ENCODE data around the gene OTULINL.
A peak's percentile ranks its signal among the peaks of the same experiment; 100 is the strongest.
"Not testable (repeated sequence)": the region's sequence is repeated elsewhere in the genome, so short reads cannot be mapped to it uniquely, and the experiment has no call there.

Gene OTULINL

GRCh38 chr5:14581106-14581890 is at the start of gene OTULINL:
Gene OTULINL (plus strand): TSS chr5:14581792. CDS start chr5:14581895, 103 bp downstream.
- H3K4me1 Mint-ChIP-seq (ENCODE audit: low read depth) = peaks cover 31% of the 10 kb centered on the region

GRCh38 chr5:14532180-14532579 is 49.4 kb upstream of the OTULINL start:
- H3K9me3 Mint-ChIP-seq = no peaks in the 10 kb centered on the region
- H3K27ac Mint-ChIP-seq = no peak overlapping the region
- H3K4me1 Mint-ChIP-seq (ENCODE audit: low read depth) = no peaks in the 10 kb centered on the region

More at GRCh38 chr5:14581106-14581890, at the start of gene OTULINL:
- DNase-seq = peak; percentile 94
- Mint-ChIP-seq H3K36me3 (ENCODE audit: low read depth) (no peaks in the 10 kb centered on the region), H3K9me3 (no peaks in the 10 kb centered on the region), H3K4me3 (peak within 1 kb of the TSS; percentile 81), H3K27me3 (peaks cover 7% of the 10 kb centered on the region), H3K27ac (peak within 1 kb of the TSS; percentile 67)

GRCh38 chr5:14534773-14535172 is 46.8 kb upstream of the OTULINL start:
- H3K4me3 Mint-ChIP-seq = no peak overlapping the region
- H3K4me1 Mint-ChIP-seq (ENCODE audit: low read depth) = no peaks in the 10 kb centered on the region
- H3K9me3 Mint-ChIP-seq = peaks cover 5% of the 10 kb centered on the region
- no peaks in the 10 kb centered on the region for H3K27me3 Mint-ChIP-seq
- H3K27ac Mint-ChIP-seq = no peak overlapping the region
- no peaks in the 10 kb centered on the region for H3K36me3 Mint-ChIP-seq (ENCODE audit: low read depth)
- no peak for DNase-seq

More at GRCh38 chr5:14532180-14532579, 49.4 kb upstream of the OTULINL start:
- Mint-ChIP-seq H3K4me3 (no peak overlapping the region), H3K36me3 (ENCODE audit: low read depth) (no peaks in the 10 kb centered on the region), H3K27me3 (no peaks in the 10 kb centered on the region)
- DNase-seq = no peak

GRCh38 chr5:14545308-14545707 is 36.3 kb upstream of the OTULINL start:
- Mint-ChIP-seq H3K4me1 (ENCODE audit: low read depth) (peaks cover 6% of the 10 kb centered on the region), H3K9me3 (peaks cover 15% of the 10 kb centered on the region), H3K27me3 (no peaks in the 10 kb centered on the region), H3K27ac (no peak overlapping the region), H3K36me3 (ENCODE audit: low read depth) (no peaks in the 10 kb centered on the region), H3K4me3 (no peak overlapping the region)
- no peak for DNase-seq

- Mint-ChIP-seq H3K4me1 (ENCODE audit: low read depth) (peaks cover 6% of the 10 kb centered on the region), H3K36me3 (ENCODE audit: low read depth) (no peaks in the 10 kb centered on the region), H3K9me3 (peaks cover 11% of the 10 kb centered on the region), H3K27ac (no peak overlapping the region), H3K27me3 (no peaks in the 10 kb centered on the region), H3K4me3 (no peak overlapping the region)
- DNase-seq = no peak
These were observed 35.7 kb upstream of the OTULINL start for GRCh38 chr5:14545862-14546261.

- H3K4me1 Mint-ChIP-seq (ENCODE audit: low read depth) = peaks cover 6% of the 10 kb centered on the region
- no peaks in the 10 kb centered on the region for H3K9me3 Mint-ChIP-seq
- H3K36me3 Mint-ChIP-seq (ENCODE audit: low read depth) = no peaks in the 10 kb centered on the region
- H3K27me3 Mint-ChIP-seq = no peaks in the 10 kb centered on the region
- H3K4me3 Mint-ChIP-seq = no peak overlapping the region
- no peak for DNase-seq
- H3K27ac Mint-ChIP-seq = no peak overlapping the region
These were observed 33.9 kb upstream of the OTULINL start for GRCh38 chr5:14547666-14548065.

- Mint-ChIP-seq H3K27me3 (peaks cover 5% of the 10 kb centered on the region), H3K4me3 (no peak overlapping the region), H3K27ac (no peak overlapping the region), H3K4me1 (ENCODE audit: low read depth) (peaks cover 6% of the 10 kb centered on the region), H3K36me3 (ENCODE audit: low read depth) (no peaks in the 10 kb centered on the region), H3K9me3 (peaks cover 7% of the 10 kb centered on the region)
- DNase-seq = no peak
These were observed 30.4 kb upstream of the OTULINL start for GRCh38 chr5:14551211-14551610.

- Mint-ChIP-seq H3K9me3 (peaks cover 7% of the 10 kb centered on the region), H3K36me3 (ENCODE audit: low read depth) (no peaks in the 10 kb centered on the region), H3K4me1 (ENCODE audit: low read depth) (peaks cover 6% of the 10 kb centered on the region), H3K27me3 (peaks cover 5% of the 10 kb centered on the region), H3K4me3 (no peak overlapping the region), H3K27ac (no peak overlapping the region)
- no peak for DNase-seq
These were observed 29.6 kb upstream of the OTULINL start for GRCh38 chr5:14552017-14552416.

- not testable (repeated sequence) for H3K27me3 Mint-ChIP-seq; H3K36me3 Mint-ChIP-seq (ENCODE audit: low read depth); H3K4me3 Mint-ChIP-seq; H3K27ac Mint-ChIP-seq; H3K9me3 Mint-ChIP-seq; DNase-seq
- H3K4me1 Mint-ChIP-seq (ENCODE audit: low read depth) = peaks cover 11% of the 10 kb centered on the region
These were observed 27.3 kb upstream of the OTULINL start for GRCh38 chr5:14554288-14554687.

- no peak overlapping the region for H3K4me3 Mint-ChIP-seq
- DNase-seq = no peak
- H3K9me3 Mint-ChIP-seq = peaks cover 7% of the 10 kb centered on the region
- peaks cover 5% of the 10 kb centered on the region for H3K27me3 Mint-ChIP-seq
- H3K36me3 Mint-ChIP-seq (ENCODE audit: low read depth) = no peaks in the 10 kb centered on the region
- peaks cover 18% of the 10 kb centered on the region for H3K4me1 Mint-ChIP-seq (ENCODE audit: low read depth)
- H3K27ac Mint-ChIP-seq = no peak overlapping the region
These were observed 25.6 kb upstream of the OTULINL start for GRCh38 chr5:14556015-14556414.

- no peak overlapping the region for H3K4me3 Mint-ChIP-seq
- H3K36me3 Mint-ChIP-seq (ENCODE audit: low read depth) = no peaks in the 10 kb centered on the region
- H3K27me3 Mint-ChIP-seq = peaks cover 5% of the 10 kb centered on the region
- DNase-seq = no peak
- H3K27ac Mint-ChIP-seq = no peak overlapping the region
- peaks cover 18% of the 10 kb centered on the region for H3K4me1 Mint-ChIP-seq (ENCODE audit: low read depth)
- H3K9me3 Mint-ChIP-seq = peaks cover 7% of the 10 kb centered on the region
These were observed 24.3 kb upstream of the OTULINL start for GRCh38 chr5:14557203-14557770.

GRCh38 chr5:14557791-14558415 is 23.7 kb upstream of the OTULINL start:
- no peak overlapping the region for H3K4me3 Mint-ChIP-seq
- no peak overlapping the region for H3K27ac Mint-ChIP-seq
- H3K4me1 Mint-ChIP-seq (ENCODE audit: low read depth) = peaks cover 18% of the 10 kb centered on the region

GRCh38 chr5:14560091-14560595 is 21.4 kb upstream of the OTULINL start:
- H3K9me3 Mint-ChIP-seq = no peaks in the 10 kb centered on the region
- H3K4me3 Mint-ChIP-seq = peak overlapping the region; percentile 5
- no peaks in the 10 kb centered on the region for H3K36me3 Mint-ChIP-seq (ENCODE audit: low read depth)

More at GRCh38 chr5:14557791-14558415, 23.7 kb upstream of the OTULINL start:
- peaks cover 7% of the 10 kb centered on the region for H3K9me3 Mint-ChIP-seq
- peaks cover 5% of the 10 kb centered on the region for H3K27me3 Mint-ChIP-seq
- no peaks in the 10 kb centered on the region for H3K36me3 Mint-ChIP-seq (ENCODE audit: low read depth)
- DNase-seq = no peak

GRCh38 chr5:14561741-14562140 is 19.9 kb upstream of the OTULINL start:
- Mint-ChIP-seq H3K4me3 (no peak overlapping the region), H3K9me3 (no peaks in the 10 kb centered on the region), H3K27me3 (no peaks in the 10 kb centered on the region), H3K27ac (no peak overlapping the region), H3K36me3 (ENCODE audit: low read depth) (no peaks in the 10 kb centered on the region), H3K4me1 (ENCODE audit: low read depth) (peaks cover 18% of the 10 kb centered on the region)
- no peak for DNase-seq

More at GRCh38 chr5:14560091-14560595, 21.4 kb upstream of the OTULINL start:
- peaks cover 18% of the 10 kb centered on the region for H3K4me1 Mint-ChIP-seq (ENCODE audit: low read depth)
- no peak for DNase-seq
- H3K27me3 Mint-ChIP-seq = no peaks in the 10 kb centered on the region
- H3K27ac Mint-ChIP-seq = no peak overlapping the region

GRCh38 chr5:14568333-14568732 is 13.3 kb upstream of the OTULINL start:
- H3K36me3 Mint-ChIP-seq (ENCODE audit: low read depth) = no peaks in the 10 kb centered on the region
- no peaks in the 10 kb centered on the region for H3K27me3 Mint-ChIP-seq
- H3K4me1 Mint-ChIP-seq (ENCODE audit: low read depth) = no peaks in the 10 kb centered on the region
- peaks cover 4% of the 10 kb centered on the region for H3K9me3 Mint-ChIP-seq
- H3K27ac Mint-ChIP-seq = no peak overlapping the region
- DNase-seq = no peak
- H3K4me3 Mint-ChIP-seq = no peak overlapping the region
